Activated naive CD8-positive, alpha-beta T cell (primary cell): ENCODE results near the gene ACO2.

Source experiments
- H3K27ac Mint-ChIP-seq: one replicate; pipeline ENCODE4 v1.8.0; 2021; ENCODE audit warnings: mixed read lengths
- H3K27me3 Mint-ChIP-seq: one replicate; pipeline ENCODE4 v1.8.0; 2021; ENCODE audit warnings: mixed read lengths
- H3K36me3 Mint-ChIP-seq: one replicate; pipeline ENCODE4 v1.8.0; 2021; ENCODE audit warnings: mixed read lengths
- H3K4me1 Mint-ChIP-seq: one replicate; pipeline ENCODE4 v1.8.0; 2021; ENCODE audit warnings: low read depth, mixed read lengths
- H3K4me3 Mint-ChIP-seq: one replicate; pipeline ENCODE4 v1.8.0; 2021; ENCODE audit warnings: mild to moderate bottlenecking, mixed read lengths
- H3K9me3 Mint-ChIP-seq: one replicate; pipeline ENCODE4 v1.8.0; 2021; ENCODE audit warnings: low read depth, mixed read lengths

The ACO2 gene

DNA sequence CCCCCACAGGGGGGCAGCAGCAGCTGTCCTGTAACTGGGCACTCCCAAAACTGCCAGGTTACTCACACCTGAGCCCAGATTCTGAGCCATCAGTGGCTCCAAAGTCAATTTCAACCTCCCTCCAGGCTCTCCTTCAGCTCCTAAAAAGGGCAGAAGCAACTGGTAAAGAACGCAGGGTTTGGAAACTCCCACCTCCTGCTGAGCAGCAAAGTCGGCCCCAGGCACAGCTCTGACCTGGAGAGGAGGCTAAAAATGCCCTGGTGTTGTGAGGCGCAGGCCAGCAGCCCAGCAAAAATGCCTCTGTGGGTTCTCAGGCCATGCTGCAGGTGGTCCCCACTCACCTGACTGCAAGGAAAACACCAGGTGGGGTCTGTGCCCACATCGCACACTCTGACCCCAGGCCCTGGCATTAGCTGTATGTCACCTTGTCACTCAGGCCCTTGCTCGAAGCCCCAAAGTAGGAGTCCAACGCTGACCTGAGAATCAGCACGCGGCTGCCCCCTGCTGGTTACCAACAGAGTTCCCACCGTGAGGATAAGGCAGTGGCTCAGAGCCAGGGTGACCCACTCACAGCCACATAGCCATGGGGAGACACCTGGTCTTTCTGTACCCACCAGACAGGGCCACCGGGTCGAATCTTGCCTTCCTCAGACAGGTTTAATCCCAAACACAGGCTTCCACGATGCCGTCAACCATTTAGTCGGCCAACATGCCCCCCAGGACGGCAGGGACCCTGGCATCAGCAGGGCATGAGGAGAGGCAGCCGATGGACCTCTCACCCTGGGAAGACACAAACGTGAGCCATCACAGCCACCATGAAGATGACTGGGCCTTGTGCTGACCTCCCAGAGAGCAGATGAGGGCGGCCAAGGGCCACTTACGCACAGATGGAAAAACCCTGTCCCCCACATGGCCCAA lies 64.2 kb downstream of the ACO2 start:
- H3K4me1 Mint-ChIP-seq, result no peaks in the 10 kb centered on the region

DNA sequence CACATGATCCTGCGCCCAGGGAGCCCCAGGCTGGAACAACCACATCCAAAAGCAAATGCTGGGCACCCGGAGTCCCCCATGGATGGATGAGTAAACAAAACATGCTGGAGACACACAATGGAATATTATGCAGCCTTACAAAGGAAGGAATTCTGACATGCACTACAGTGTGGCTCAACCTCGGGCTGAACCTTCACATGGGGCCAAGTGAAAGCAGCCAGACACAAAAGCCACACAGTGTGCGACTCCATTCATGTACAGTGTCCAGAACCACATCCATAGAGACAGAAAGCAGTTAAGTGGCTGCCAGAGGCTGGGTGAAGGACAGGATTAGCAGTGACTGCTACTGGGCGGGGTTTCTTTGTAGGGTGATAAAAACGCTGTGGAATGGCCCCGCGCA lies 65.3 kb downstream of the ACO2 start:
- no peak overlapping the region for H3K4me3 Mint-ChIP-seq
- peak overlapping the region; percentile 22 for H3K27ac Mint-ChIP-seq

More for the DNA sequence above, 64.2 kb downstream of the ACO2 start:
- Mint-ChIP-seq H3K27me3 (no peaks in the 10 kb centered on the region), H3K4me3 (no peak overlapping the region), H3K36me3 (peaks cover 6% of the 10 kb centered on the region), H3K9me3 (no peaks in the 10 kb centered on the region), H3K27ac (no peak overlapping the region)

DNA sequence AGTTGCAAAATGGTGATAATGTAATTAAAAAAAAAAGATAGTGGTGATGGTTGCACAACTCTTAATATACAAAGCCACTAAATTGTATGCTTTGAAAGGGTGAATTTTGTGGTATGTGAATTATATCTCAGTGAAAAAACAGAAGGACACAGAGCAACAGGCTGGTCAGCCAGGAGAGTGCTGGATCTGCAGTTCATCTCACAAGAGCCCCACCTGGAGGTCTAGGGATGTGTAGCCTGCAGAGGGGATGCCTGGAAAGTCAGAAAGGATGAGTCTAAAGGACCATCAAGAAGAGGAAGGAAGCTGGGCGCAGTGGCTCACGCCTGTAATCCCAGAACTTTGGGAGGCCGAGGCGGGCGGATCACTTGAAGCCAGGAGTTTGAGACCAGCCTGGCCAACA lies 66.3 kb downstream of the ACO2 start:
- Mint-ChIP-seq H3K9me3 (no peaks in the 10 kb centered on the region), H3K27ac (peak overlapping the region; percentile 17), H3K4me1 (no peaks in the 10 kb centered on the region), H3K36me3 (peaks cover 2% of the 10 kb centered on the region), H3K4me3 (no peak overlapping the region), H3K27me3 (no peaks in the 10 kb centered on the region)

More for the DNA sequence above, 65.3 kb downstream of the ACO2 start:
- no peaks in the 10 kb centered on the region for H3K27me3 Mint-ChIP-seq
- no peaks in the 10 kb centered on the region for H3K4me1 Mint-ChIP-seq
- H3K36me3 Mint-ChIP-seq, result peaks cover 2% of the 10 kb centered on the region
- no peaks in the 10 kb centered on the region for H3K9me3 Mint-ChIP-seq

DNA sequence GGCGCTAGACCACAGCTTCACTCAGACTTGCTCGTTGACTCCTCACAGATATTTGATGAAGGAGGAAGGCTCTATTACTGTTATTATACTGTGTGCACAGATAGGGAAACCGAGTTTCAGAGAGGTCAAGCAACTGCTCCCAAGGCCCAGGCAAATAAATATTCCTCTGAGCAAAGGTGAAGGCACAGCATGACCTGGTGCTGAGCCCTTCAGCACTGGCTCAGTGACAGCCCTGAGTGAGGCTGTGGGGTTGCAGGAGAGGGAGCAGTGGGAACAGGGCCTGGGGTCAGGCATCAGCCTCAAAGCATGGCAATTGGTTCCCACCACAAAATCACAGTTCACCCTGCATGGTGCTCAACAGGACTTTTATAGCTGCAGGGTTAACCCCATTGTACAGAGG lies 68.3 kb downstream of the ACO2 start:
- H3K27ac Mint-ChIP-seq, result no peak overlapping the region

DNA sequence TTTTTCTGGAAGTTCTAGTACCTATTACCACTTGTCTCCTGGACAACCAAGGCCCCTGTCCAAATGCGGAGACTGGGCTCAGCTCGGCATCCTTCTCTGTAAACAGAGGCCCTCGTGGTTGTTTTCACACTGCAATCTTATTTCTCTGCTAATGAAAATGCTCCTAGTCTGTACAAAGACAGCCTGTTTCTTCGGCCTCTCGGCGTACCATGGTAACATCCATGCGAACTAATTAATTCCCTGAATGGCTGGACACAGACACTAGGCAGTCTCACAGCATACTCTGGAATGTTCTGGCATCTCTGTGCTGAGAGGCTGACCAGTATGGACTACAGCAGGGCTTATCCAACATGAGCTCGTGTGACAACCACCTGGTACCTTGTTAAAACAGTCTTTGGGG lies 69.7 kb downstream of the ACO2 start:
- peaks cover 7% of the 10 kb centered on the region for H3K36me3 Mint-ChIP-seq
- no peaks in the 10 kb centered on the region for H3K27me3 Mint-ChIP-seq
- no peak overlapping the region for H3K4me3 Mint-ChIP-seq
- peaks cover 25% of the 10 kb centered on the region for H3K4me1 Mint-ChIP-seq
- no peaks in the 10 kb centered on the region for H3K9me3 Mint-ChIP-seq
- no peak overlapping the region for H3K27ac Mint-ChIP-seq

More for the DNA sequence above, 68.3 kb downstream of the ACO2 start:
- no peaks in the 10 kb centered on the region for H3K27me3 Mint-ChIP-seq
- peaks cover 15% of the 10 kb centered on the region for H3K4me1 Mint-ChIP-seq
- H3K4me3 Mint-ChIP-seq, result no peak overlapping the region
- H3K36me3 Mint-ChIP-seq, result peaks cover 5% of the 10 kb centered on the region
- H3K9me3 Mint-ChIP-seq, result no peaks in the 10 kb centered on the region

DNA sequence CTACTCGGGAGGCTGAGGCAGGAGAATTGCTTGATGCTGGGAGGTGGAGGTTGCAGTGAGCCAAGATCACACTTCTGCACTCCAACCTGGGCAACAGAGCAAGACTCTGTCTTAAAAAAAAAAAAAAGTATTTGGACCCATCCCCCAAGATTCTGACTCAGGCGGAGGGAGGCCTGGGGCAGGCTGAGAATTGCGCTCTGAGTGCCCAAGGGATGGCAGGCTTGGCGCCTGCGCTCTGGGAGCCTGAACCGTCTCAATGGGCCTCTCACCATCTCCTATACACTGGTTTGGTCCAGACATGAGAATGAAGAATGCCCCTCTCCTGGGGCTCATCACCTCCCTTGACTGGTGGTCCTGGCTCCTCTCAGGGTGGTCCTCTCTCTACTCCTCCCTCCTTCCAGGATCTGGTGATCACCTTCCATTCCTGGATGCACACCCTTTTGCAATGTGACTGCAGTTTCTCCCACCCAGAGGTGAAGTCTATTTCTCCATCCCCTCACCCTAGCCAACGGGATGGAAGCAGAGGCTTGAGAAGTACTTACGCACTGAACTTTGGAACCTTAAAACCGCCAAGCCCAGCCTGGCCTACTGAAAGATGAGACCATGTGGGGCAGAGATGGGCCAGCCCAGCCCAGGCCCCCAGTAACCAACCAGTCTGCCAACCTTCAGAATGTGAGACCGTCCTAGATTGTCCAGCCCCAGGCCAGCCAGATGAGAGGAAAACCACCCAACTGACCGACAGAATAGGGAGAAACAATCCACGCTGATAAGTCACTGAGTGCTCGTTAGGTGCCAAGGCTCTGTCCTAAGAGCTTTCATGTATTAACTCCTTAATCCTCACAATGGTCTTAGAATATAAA lies 70.5 kb downstream of the ACO2 start:
- Mint-ChIP-seq H3K4me1 (peaks cover 26% of the 10 kb centered on the region), H3K27me3 (no peaks in the 10 kb centered on the region), H3K4me3 (no peak overlapping the region), H3K36me3 (peaks cover 7% of the 10 kb centered on the region), H3K27ac (peak overlapping the region; percentile 22), H3K9me3 (no peaks in the 10 kb centered on the region)

DNA sequence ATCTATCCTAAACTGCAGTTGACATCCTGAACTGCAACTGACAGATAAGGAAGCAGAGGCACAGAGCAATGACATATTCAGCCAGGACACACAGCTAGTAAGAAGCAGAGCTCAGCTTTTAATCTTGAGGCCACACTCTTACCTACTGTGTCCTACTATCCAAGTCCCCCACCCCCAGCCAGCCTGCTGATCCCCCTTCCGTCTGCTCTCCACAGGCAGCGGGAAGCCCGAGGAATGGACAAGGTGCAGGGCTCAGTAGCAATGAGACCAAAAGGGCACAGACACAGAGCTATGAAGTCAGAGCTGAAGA lies 71.0 kb downstream of the ACO2 start:
- no peaks in the 10 kb centered on the region for H3K9me3 Mint-ChIP-seq
- no peak overlapping the region for H3K27ac Mint-ChIP-seq
- H3K4me1 Mint-ChIP-seq, result peaks cover 32% of the 10 kb centered on the region
- no peaks in the 10 kb centered on the region for H3K27me3 Mint-ChIP-seq
- peaks cover 7% of the 10 kb centered on the region for H3K36me3 Mint-ChIP-seq
- no peak overlapping the region for H3K4me3 Mint-ChIP-seq

DNA sequence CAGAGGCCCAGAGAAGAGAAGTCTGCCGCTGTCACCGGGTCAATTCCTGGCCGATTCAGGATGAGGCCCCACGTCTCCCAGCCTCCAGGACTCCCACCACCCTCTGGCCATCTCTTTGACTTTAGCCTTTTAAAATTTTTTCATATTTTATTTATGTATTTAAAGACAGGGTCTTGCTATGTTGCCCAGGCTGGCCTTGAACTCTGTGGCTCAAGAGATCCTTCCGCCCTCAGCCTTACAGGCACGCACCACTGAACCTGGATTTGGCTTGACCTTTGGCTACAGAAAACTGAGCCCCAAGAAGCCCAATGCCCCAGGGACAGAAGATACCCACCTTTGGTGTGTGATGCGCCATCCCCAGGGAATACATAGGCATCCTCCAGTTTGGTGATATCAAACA lies 71.4 kb downstream of the ACO2 start:
- H3K9me3 Mint-ChIP-seq, result no peaks in the 10 kb centered on the region
- H3K27ac Mint-ChIP-seq, result no peak overlapping the region
- H3K27me3 Mint-ChIP-seq, result no peaks in the 10 kb centered on the region
- peaks cover 36% of the 10 kb centered on the region for H3K4me1 Mint-ChIP-seq
- peak overlapping the region; percentile 97 for H3K4me3 Mint-ChIP-seq
- H3K36me3 Mint-ChIP-seq, result peaks cover 5% of the 10 kb centered on the region

DNA sequence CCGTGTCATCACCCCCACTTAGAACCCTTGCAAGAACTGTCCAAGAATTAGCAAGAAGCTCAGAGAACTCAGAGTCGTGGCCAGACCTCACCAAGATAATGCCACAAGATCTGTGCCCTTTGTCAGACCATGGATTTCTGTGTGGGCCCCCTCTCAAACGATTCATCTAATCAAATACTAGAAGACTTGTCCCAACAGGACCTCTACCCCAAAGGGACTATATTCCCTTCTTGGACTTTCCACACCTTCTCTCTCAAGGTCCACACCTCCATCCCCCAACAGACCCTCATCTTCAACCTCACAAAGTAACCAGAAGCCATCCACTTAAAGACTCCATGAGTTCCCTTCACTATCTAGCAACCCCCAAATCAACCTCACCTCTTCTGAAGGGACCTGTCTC lies 72.6 kb downstream of the ACO2 start:
- Mint-ChIP-seq H3K27me3 (no peaks in the 10 kb centered on the region), H3K27ac (peak overlapping the region; percentile 67), H3K4me1 (peaks cover 36% of the 10 kb centered on the region), H3K4me3 (peak overlapping the region; percentile 97), H3K36me3 (peaks cover 5% of the 10 kb centered on the region), H3K9me3 (no peaks in the 10 kb centered on the region)

DNA sequence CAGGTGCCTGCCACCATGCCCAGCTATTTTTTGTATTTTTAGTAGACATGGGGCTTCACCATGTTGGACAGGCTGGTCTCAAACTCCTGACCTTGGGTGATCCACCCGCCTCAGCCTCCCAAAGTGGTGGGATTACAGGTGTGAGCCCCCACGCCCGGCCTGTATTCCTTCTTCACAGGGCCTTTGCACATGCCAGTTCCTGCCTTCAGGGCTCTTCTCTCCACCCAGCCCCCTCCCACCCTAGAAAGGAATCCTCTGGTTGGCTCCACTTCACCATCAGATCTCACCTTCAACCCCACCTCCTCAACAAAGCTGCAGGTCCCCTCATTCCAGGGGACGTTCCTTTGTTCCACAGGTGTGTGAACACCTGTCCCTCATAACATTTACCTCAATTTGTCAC lies 73.3 kb downstream of the ACO2 start:
- H3K27ac Mint-ChIP-seq, result peak overlapping the region; percentile 92
- H3K9me3 Mint-ChIP-seq, result no peaks in the 10 kb centered on the region
- no peaks in the 10 kb centered on the region for H3K27me3 Mint-ChIP-seq
- peaks cover 5% of the 10 kb centered on the region for H3K36me3 Mint-ChIP-seq
- peak overlapping the region; percentile 97 for H3K4me3 Mint-ChIP-seq
- H3K4me1 Mint-ChIP-seq, result peaks cover 36% of the 10 kb centered on the region

DNA sequence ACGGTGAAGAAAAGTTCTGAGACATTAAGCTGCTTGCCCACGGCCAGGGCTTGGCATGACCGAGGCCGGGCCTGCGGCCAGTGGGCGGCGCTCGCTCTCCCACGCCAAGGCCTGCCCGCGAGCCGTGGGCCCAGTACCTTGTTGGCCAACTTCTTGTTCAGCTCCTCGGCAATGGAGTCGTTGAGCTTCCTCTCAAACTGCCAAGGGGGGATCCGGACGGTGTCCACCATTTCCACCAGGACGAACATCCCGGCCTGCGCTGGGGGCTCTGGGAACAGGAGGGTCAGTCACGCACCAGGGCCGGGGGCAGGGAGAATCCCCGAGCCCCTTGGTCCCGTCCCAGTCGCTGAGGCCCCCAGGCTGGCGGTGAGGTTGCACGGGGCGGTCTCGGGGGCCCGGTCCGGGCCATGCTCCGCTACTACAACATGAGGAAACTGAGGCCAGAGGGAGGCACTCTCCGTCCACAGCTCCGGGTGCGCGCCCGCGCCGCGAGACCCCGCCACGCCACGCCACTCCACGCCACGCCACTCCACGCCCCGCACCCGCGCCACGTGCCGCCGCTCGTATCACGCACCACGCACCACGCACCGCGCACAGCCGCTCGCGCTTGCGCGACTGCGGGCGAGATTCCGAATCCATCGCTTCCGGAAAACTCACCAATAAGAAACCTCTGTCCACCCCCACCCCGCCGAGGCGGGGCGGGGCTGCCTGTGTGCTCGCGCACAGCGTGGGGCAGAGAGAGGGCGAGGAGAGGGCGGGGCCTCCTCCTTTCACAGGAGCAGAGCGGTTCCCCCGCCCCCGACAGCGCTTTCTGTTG lies 75.1 kb downstream of the ACO2 start, which contains the start of gene POLR3H:
POLR3H (minus strand) TSS at position 617 of the 817 bp plus-strand sequence; CDS start at position 248, 369 bp downstream.
- peaks cover 36% of the 10 kb centered on the region for H3K4me1 Mint-ChIP-seq
- peak within 1 kb of the TSS; percentile 97 for H3K4me3 Mint-ChIP-seq
- no peaks in the 10 kb centered on the region for H3K27me3 Mint-ChIP-seq
- H3K9me3 Mint-ChIP-seq, result no peaks in the 10 kb centered on the region
- peaks cover 5% of the 10 kb centered on the region for H3K36me3 Mint-ChIP-seq
- peak within 1 kb of the TSS; percentile 96 for H3K27ac Mint-ChIP-seq

DNA sequence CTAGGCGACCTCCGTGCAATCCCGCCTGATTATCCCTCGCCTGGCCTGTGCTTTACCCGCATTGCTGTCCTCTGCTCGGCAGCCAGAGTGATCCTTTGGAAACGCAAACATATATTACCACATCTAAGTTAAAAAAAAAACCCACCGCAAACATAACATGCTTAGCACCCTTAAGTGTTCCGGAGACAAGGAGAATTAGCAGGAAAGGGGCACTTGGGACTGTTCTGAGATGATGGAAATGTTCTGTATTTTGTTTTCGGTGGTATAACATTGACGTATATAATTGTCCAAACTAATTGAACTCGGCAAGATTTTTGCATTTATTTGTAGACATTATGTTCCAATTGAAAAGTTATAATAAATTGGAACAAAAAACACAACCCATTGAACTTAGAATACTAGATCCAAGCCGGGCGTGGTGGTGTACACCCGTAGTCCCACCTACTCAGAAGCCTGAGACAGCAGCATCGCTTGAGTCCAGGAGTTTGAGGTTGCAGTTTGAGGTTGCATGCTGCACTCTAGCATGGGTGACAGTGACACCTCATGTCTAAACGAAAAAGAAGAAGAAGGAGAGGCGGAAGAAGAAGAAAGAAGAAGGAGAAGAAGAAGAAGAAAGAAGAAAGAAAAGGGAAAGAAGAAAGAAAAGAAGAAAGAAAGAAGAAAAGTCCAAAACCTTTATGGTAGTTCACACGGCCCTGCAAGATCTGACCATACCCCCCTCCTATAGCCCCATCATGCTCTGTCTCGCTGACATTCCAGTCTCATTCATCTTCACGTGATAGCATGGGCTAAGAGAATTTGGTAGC lies 76.0 kb downstream of the ACO2 start:
- H3K4me3 Mint-ChIP-seq, result peak overlapping the region; percentile 97
- peak overlapping the region; percentile 96 for H3K27ac Mint-ChIP-seq
- peaks cover 5% of the 10 kb centered on the region for H3K36me3 Mint-ChIP-seq
- H3K27me3 Mint-ChIP-seq, result no peaks in the 10 kb centered on the region
- peaks cover 36% of the 10 kb centered on the region for H3K4me1 Mint-ChIP-seq
- no peaks in the 10 kb centered on the region for H3K9me3 Mint-ChIP-seq

DNA sequence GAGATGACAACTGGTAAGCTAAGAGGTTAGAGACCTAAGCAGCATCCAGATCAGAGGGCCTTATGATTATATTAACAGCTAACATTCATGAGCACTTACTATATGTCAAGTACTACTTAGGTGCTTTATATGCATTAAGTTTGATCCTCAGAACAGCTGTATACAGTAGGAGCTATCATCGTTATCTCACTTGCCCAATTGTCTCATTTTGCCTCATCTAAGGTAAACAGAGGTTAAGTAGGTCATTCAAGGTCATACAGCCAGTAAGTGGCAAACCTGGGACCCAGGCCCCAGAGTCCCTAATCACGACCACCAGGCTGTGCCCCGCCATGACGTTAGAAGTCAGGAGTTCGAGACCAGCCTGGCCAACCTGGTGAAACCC lies 79.9 kb downstream of the ACO2 start:
- H3K36me3 Mint-ChIP-seq, result no peaks in the 10 kb centered on the region
- H3K4me1 Mint-ChIP-seq, result peaks cover 11% of the 10 kb centered on the region
- H3K27me3 Mint-ChIP-seq, result no peaks in the 10 kb centered on the region
- no peaks in the 10 kb centered on the region for H3K9me3 Mint-ChIP-seq
- H3K4me3 Mint-ChIP-seq, result no peak overlapping the region
- H3K27ac Mint-ChIP-seq, result no peak overlapping the region

DNA sequence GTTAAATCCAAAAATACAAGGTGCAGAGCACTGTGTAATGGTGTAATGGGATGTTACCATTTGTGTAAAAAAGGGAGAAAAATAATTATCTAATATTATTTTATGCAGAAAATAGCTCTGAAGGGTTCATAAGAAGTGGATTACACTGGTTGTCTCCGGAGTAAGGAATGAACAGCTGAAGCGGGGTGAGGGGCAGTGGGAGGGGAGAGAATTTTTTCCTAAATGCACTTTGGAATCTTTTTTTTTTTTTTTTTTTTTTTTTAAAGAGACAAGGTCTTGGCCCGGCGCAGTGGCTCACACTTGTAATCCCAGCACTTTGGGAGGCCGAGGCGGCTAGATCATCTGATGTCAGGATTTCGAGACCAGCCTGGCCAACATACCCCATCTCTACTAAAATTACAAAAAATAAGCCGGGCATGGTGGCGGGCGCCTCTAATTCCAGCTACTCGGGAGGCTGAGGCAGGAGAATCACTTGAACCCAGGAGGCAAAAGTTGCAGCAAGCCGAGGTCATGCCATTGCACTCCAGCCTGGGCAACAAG lies 82.1 kb downstream of the ACO2 start:
- H3K36me3 Mint-ChIP-seq, result no peaks in the 10 kb centered on the region
- no peaks in the 10 kb centered on the region for H3K9me3 Mint-ChIP-seq
- H3K27ac Mint-ChIP-seq, result no peak overlapping the region
- no peak overlapping the region for H3K4me3 Mint-ChIP-seq
- H3K27me3 Mint-ChIP-seq, result no peaks in the 10 kb centered on the region
- H3K4me1 Mint-ChIP-seq, result no peaks in the 10 kb centered on the region
